Measurements from ENCODE around the gene S100A8.
A peak's percentile ranks its signal among the peaks of the same experiment; 100 is the strongest.

Gene S100A8

GRCh38 chr1:153386500-153386901, 4.4 kb downstream of the S100A8 start:
- ATAC-seq: no peak
- peaks cover 10 to 16% of the 10 kb centered on the region in 2 donors for H3K9me3 Mint-ChIP-seq
- H3K4me3 Mint-ChIP-seq: no peak overlapping the region
- H3K27me3 Mint-ChIP-seq: peaks cover 20% of the 10 kb centered on the region
- no peak for DNase-seq
- H3K4me1 Mint-ChIP-seq: peaks cover 5% of the 10 kb centered on the region
- peak overlapping the region in 1 of 2 donors; percentile 85 for H3K27ac Mint-ChIP-seq

GRCh38 chr1:153384958-153385580, 5.8 kb downstream of the S100A8 start:
- no peak overlapping the region for H3K27ac Mint-ChIP-seq
- H3K9me3 Mint-ChIP-seq: peaks cover 15 to 23% of the 10 kb centered on the region in 2 donors
- ATAC-seq: no peak
- H3K4me3 Mint-ChIP-seq: no peak overlapping the region
- peaks cover 27% of the 10 kb centered on the region for H3K27me3 Mint-ChIP-seq
- H3K4me1 Mint-ChIP-seq: peaks cover 5% of the 10 kb centered on the region
- no peak for DNase-seq

- Mint-ChIP-seq H3K4me3 (no peak overlapping the region), H3K27me3 (peaks cover 50% of the 10 kb centered on the region), H3K4me1 (no peaks in the 10 kb centered on the region), H3K27ac (no peak overlapping the region), H3K9me3 (peaks cover 15 to 23% of the 10 kb centered on the region in 2 donors)
- DNase-seq (no peak), ATAC-seq (no peak)
Measured at GRCh38 chr1:153380711-153381110, 10.2 kb downstream of the S100A8 start.

- no peak for DNase-seq
- H3K27ac Mint-ChIP-seq: no peak overlapping the region
- H3K27me3 Mint-ChIP-seq: peaks cover 50% of the 10 kb centered on the region
- H3K4me1 Mint-ChIP-seq: no peaks in the 10 kb centered on the region
- no peak overlapping the region for H3K4me3 Mint-ChIP-seq
- H3K9me3 Mint-ChIP-seq: peaks cover 15 to 23% of the 10 kb centered on the region in 2 donors
- no peak for ATAC-seq
Measured at GRCh38 chr1:153379591-153379990, 11.3 kb downstream of the S100A8 start.

GRCh38 chr1:153375511-153375910, 15.4 kb downstream of the S100A8 start, which contains the start of gene S100A12:
S100A12 (minus strand) TSS chr1:153375621; CDS start chr1:153374592, 1,029 bp downstream.
- no peak for DNase-seq

GRCh38 chr1:153374071-153374470, 16.8 kb downstream of the S100A8 start:
- ATAC-seq: no peak
- Mint-ChIP-seq H3K27me3 (peaks cover 23% of the 10 kb centered on the region), H3K4me1 (no peaks in the 10 kb centered on the region)

More at GRCh38 chr1:153375511-153375910, 15.4 kb downstream of the S100A8 start, which contains the start of gene S100A12:
- no peak within 1 kb of the TSS for H3K27ac Mint-ChIP-seq
- H3K27me3 Mint-ChIP-seq: peaks cover 23% of the 10 kb centered on the region
- no peaks in the 10 kb centered on the region for H3K4me1 Mint-ChIP-seq
- H3K4me3 Mint-ChIP-seq: no peak within 1 kb of the TSS
- no peak for ATAC-seq
- no peaks in the 10 kb centered on the region for H3K9me3 Mint-ChIP-seq

GRCh38 chr1:153372571-153372970, 18.3 kb downstream of the S100A8 start:
- Mint-ChIP-seq H3K9me3 (no peaks in the 10 kb centered on the region), H3K4me3 (no peak overlapping the region), H3K27ac (no peak overlapping the region), H3K27me3 (peaks cover 13% of the 10 kb centered on the region), H3K4me1 (no peaks in the 10 kb centered on the region)
- DNase-seq: no peak
- no peak for ATAC-seq

More at GRCh38 chr1:153374071-153374470, 16.8 kb downstream of the S100A8 start:
- no peak overlapping the region for H3K27ac Mint-ChIP-seq
- no peaks in the 10 kb centered on the region for H3K9me3 Mint-ChIP-seq
- H3K4me3 Mint-ChIP-seq: no peak overlapping the region
- DNase-seq: no peak

GRCh38 chr1:153371231-153371630, 19.6 kb downstream of the S100A8 start:
- no peak for ATAC-seq
- Mint-ChIP-seq H3K4me1 (no peaks in the 10 kb centered on the region), H3K27me3 (no peaks in the 10 kb centered on the region), H3K9me3 (no peaks in the 10 kb centered on the region), H3K27ac (no peak overlapping the region), H3K4me3 (no peak overlapping the region)
- DNase-seq: no peak

GRCh38 chr1:153370146-153370545, 20.7 kb downstream of the S100A8 start:
- H3K27ac Mint-ChIP-seq: no peak overlapping the region
- DNase-seq: no peak
- H3K9me3 Mint-ChIP-seq: no peaks in the 10 kb centered on the region
- ATAC-seq: no peak
- H3K4me1 Mint-ChIP-seq: no peaks in the 10 kb centered on the region
- H3K4me3 Mint-ChIP-seq: no peak overlapping the region
- H3K27me3 Mint-ChIP-seq: no peaks in the 10 kb centered on the region

GRCh38 chr1:153368495-153368894, 22.4 kb downstream of the S100A8 start:
- Mint-ChIP-seq H3K4me3 (no peak overlapping the region), H3K9me3 (no peaks in the 10 kb centered on the region), H3K27me3 (no peaks in the 10 kb centered on the region), H3K4me1 (no peaks in the 10 kb centered on the region), H3K27ac (no peak overlapping the region)
- DNase-seq (no peak), ATAC-seq (no peak)

GRCh38 chr1:153367090-153367489, 23.8 kb downstream of the S100A8 start:
- Mint-ChIP-seq H3K9me3 (no peaks in the 10 kb centered on the region), H3K4me1 (no peaks in the 10 kb centered on the region), H3K27me3 (no peaks in the 10 kb centered on the region), H3K4me3 (no peak overlapping the region), H3K27ac (no peak overlapping the region)
- no peak for DNase-seq
- ATAC-seq: no peak

- H3K27ac Mint-ChIP-seq: no peak overlapping the region
- ATAC-seq: no peak
Measured at GRCh38 chr1:153366261-153366660, 24.6 kb downstream of the S100A8 start.

GRCh38 chr1:153365696-153366095, 25.2 kb downstream of the S100A8 start:
- no peak for DNase-seq
- H3K9me3 Mint-ChIP-seq: no peaks in the 10 kb centered on the region
- H3K27me3 Mint-ChIP-seq: no peaks in the 10 kb centered on the region
- no peaks in the 10 kb centered on the region for H3K4me1 Mint-ChIP-seq
- ATAC-seq: no peak
- no peak overlapping the region for H3K4me3 Mint-ChIP-seq
- peak overlapping the region in 1 of 2 donors; percentile 12 for H3K27ac Mint-ChIP-seq

More at GRCh38 chr1:153366261-153366660, 24.6 kb downstream of the S100A8 start:
- no peaks in the 10 kb centered on the region for H3K9me3 Mint-ChIP-seq
- H3K4me3 Mint-ChIP-seq: no peak overlapping the region
- no peaks in the 10 kb centered on the region for H3K27me3 Mint-ChIP-seq
- H3K4me1 Mint-ChIP-seq: no peaks in the 10 kb centered on the region
- DNase-seq: no peak

- Mint-ChIP-seq H3K4me3 (no peak overlapping the region), H3K27me3 (no peaks in the 10 kb centered on the region), H3K9me3 (no peaks in the 10 kb centered on the region), H3K27ac (no peak overlapping the region), H3K4me1 (no peaks in the 10 kb centered on the region)
- ATAC-seq (no peak), DNase-seq (no peak)
Measured at GRCh38 chr1:153364766-153365666, 25.9 kb downstream of the S100A8 start.

GRCh38 chr1:153364156-153364555, 26.7 kb downstream of the S100A8 start:
- H3K4me3 Mint-ChIP-seq: no peak overlapping the region
- DNase-seq (peak in 1 of 2 donors; percentile 1), ATAC-seq (no peak)
- no peaks in the 10 kb centered on the region for H3K27me3 Mint-ChIP-seq
- no peaks in the 10 kb centered on the region for H3K4me1 Mint-ChIP-seq
- peak overlapping the region in 1 of 2 donors; percentile 34 for H3K27ac Mint-ChIP-seq
- no peaks in the 10 kb centered on the region for H3K9me3 Mint-ChIP-seq

- Mint-ChIP-seq H3K9me3 (no peaks in the 10 kb centered on the region), H3K27me3 (no peaks in the 10 kb centered on the region), H3K4me1 (no peaks in the 10 kb centered on the region), H3K4me3 (no peak overlapping the region), H3K27ac (peak overlapping the region in 1 of 2 donors; percentile 4)
- no peak for ATAC-seq
- no peak for DNase-seq
Measured at GRCh38 chr1:153363641-153364040, 27.2 kb downstream of the S100A8 start.

Data from stimulated activated naive CD8-positive, alpha-beta T cell treated with anti-CD3 and anti-CD28 coated beads, Interleukin-15, amount 100 ng/mL, for 72 hours (primary cell).